GM21619 (cell line): ENCODE data around the gene BBS12.

Source experiments
- ATAC-seq: cut with Tn5 transposase; IDR thresholded peaks from one replicate; pipeline ENCODE4 v1.9.1; 2021; ENCODE audit not compliant: unreplicated experiment

The BBS12 gene

GRCh38 chr4:122793811-122794210 is 61.3 kb downstream of the BBS12 start:
- ATAC-seq: no peak
